Activated CD4-positive, alpha-beta memory T cell treated with anti-CD3 and anti-CD28 coated beads for 36 hours (primary cell): ENCODE results near the gene PEDS1. TPM values are rescaled to one million over a fixed set of nuclear protein-coding genes. Genes with fewer than 3 reads are reported as not detected.
A peak's percentile ranks its signal among the peaks of the same experiment; 100 is the strongest.
"Not testable (repeated sequence)": the region's sequence is repeated elsewhere in the genome, so short reads cannot be mapped to it uniquely, and the experiment has no call there.

Source experiments
- CTCF ChIA-PET: fragments of 350-600 bp; sonication (Branson Sonifier 250); formaldehyde crosslinking; loops from one replicate; lab custom pipeline; 2021; ENCODE audit warnings: antibody characterized with exemption, inconsistent platforms; lab: Charles Lee
- POLR2A ChIA-PET: fragments of 350-600 bp; sonication (Branson Sonifier 250); formaldehyde crosslinking; loops from one replicate; lab custom pipeline; 2021; ENCODE audit warnings: antibody characterized with exemption; lab: Charles Lee
- DNase-seq: peaks from one replicate; pipeline ENCODE4 v3.0.0-alpha.2; 2020
- H3K27ac Mint-ChIP-seq: one replicate; pipeline ENCODE4 v1.8.0; 2021; ENCODE audit warnings: mixed read lengths
- H3K27me3 Mint-ChIP-seq: one replicate; pipeline ENCODE4 v1.8.0; 2021; ENCODE audit warnings: mixed read lengths
- H3K36me3 Mint-ChIP-seq: one replicate; pipeline ENCODE4 v1.8.0; 2021; ENCODE audit warnings: mixed read lengths
- H3K4me1 Mint-ChIP-seq: one replicate; pipeline ENCODE4 v1.8.0; 2021; ENCODE audit warnings: low read depth, mixed read lengths
- H3K4me3 Mint-ChIP-seq: one replicate; pipeline ENCODE4 v1.8.0; 2021; ENCODE audit warnings: mild to moderate bottlenecking, mixed read lengths
- H3K9me3 Mint-ChIP-seq: one replicate; pipeline ENCODE4 v1.8.0; 2021; ENCODE audit warnings: mixed read lengths
- intact Hi-C: fragments of 100-400 bp; cut with micrococcal nuclease; formaldehyde crosslinking; loops from one replicate; pipeline ENCODE4 v1.15.1; 2023
- total RNA-seq, 2 experiments: library from RNA; stranded (reverse); gene quantifications; one replicate each; pipeline ENCODE4 v1.2.3, GENCODE V29; 2021

The PEDS1 gene
- total RNA-seq, 2 experiments from 2014 or later = 15.0 to 16.9 TPM

- ChIA-PET CTCF (interaction anchor here (0.8 to 5.7 kb wide), 5 partner anchors 12 to 399 kb away, joined by 3 to 153 read pairs (median 8); no protein-coding TSS in a partner anchor), POLR2A (no interaction called here)
- no peak for DNase-seq
- no peaks in the 10 kb centered on the region for H3K9me3 Mint-ChIP-seq
- intact Hi-C loops = no loop called here
- H3K4me3 Mint-ChIP-seq = no peak overlapping the region
- no peak overlapping the region for H3K27ac Mint-ChIP-seq
- peaks cover 13% of the 10 kb centered on the region for H3K27me3 Mint-ChIP-seq
- peaks cover 17% of the 10 kb centered on the region for H3K4me1 Mint-ChIP-seq
- peaks cover 17% of the 10 kb centered on the region for H3K36me3 Mint-ChIP-seq
Observed at GRCh38 chr20:50188879-50189680, 35.6 kb upstream of the PEDS1 start.

- POLR2A ChIA-PET = no interaction called here
- no peak for DNase-seq
- CTCF ChIA-PET = interaction anchor here (0.7 to 5.7 kb wide), 11 partner anchors 11 to 400 kb away, joined by 3 to 153 read pairs (median 4); no protein-coding TSS in a partner anchor
- intact Hi-C loops = no loop called here
- Mint-ChIP-seq H3K27me3 (peaks cover 13% of the 10 kb centered on the region), H3K9me3 (no peaks in the 10 kb centered on the region), H3K36me3 (peaks cover 12% of the 10 kb centered on the region), H3K27ac (no peak overlapping the region), H3K4me3 (no peak overlapping the region), H3K4me1 (peaks cover 9% of the 10 kb centered on the region)
Observed at GRCh38 chr20:50188287-50188688, 34.8 kb upstream of the PEDS1 start.

- intact Hi-C loops = no loop called here
- no peaks in the 10 kb centered on the region for H3K9me3 Mint-ChIP-seq
- H3K4me1 Mint-ChIP-seq = peaks cover 4% of the 10 kb centered on the region
- no peak for DNase-seq
- H3K36me3 Mint-ChIP-seq = peaks cover 5% of the 10 kb centered on the region
- H3K27me3 Mint-ChIP-seq = peaks cover 16% of the 10 kb centered on the region
- CTCF ChIA-PET = interaction anchor here (0.7 to 5.7 kb wide), 11 partner anchors 18 to 401 kb away, joined by 3 to 153 read pairs (median 4); no protein-coding TSS in a partner anchor
- no peak overlapping the region for H3K4me3 Mint-ChIP-seq
- no peak overlapping the region for H3K27ac Mint-ChIP-seq
- POLR2A ChIA-PET = no interaction called here
Observed at GRCh38 chr20:50187403-50188051, 34.0 kb upstream of the PEDS1 start.

GRCh38 chr20:50186987-50187402 lies 33.5 kb upstream of the PEDS1 start:
- ChIA-PET POLR2A (no interaction called here), CTCF (interaction anchor here (0.7 to 5.7 kb wide), 9 partner anchors 78 to 401 kb away, joined by 3 to 153 read pairs (median 4); no protein-coding TSS in a partner anchor)
- Mint-ChIP-seq H3K4me1 (peaks cover 4% of the 10 kb centered on the region), H3K4me3 (no peak overlapping the region), H3K27ac (no peak overlapping the region), H3K9me3 (no peaks in the 10 kb centered on the region), H3K27me3 (peaks cover 16% of the 10 kb centered on the region), H3K36me3 (no peaks in the 10 kb centered on the region)
- intact Hi-C loops = loop anchor here (1.0 kb wide), 2 partner anchors 273 to 277 kb away; no protein-coding TSS in a partner anchor
- no peak for DNase-seq

- Mint-ChIP-seq H3K4me3 (no peak overlapping the region), H3K27me3 (peaks cover 16% of the 10 kb centered on the region), H3K9me3 (no peaks in the 10 kb centered on the region), H3K36me3 (no peaks in the 10 kb centered on the region), H3K27ac (no peak overlapping the region), H3K4me1 (peaks cover 4% of the 10 kb centered on the region)
- DNase-seq = peak; percentile 92
- intact Hi-C loops = loop anchor here (1.0 kb wide), 2 partner anchors 274 to 278 kb away; no protein-coding TSS in a partner anchor
- POLR2A ChIA-PET = interaction anchor here (0.7 kb wide), 1 partner anchor 10 kb away, joined by 3 read pairs; no protein-coding TSS in a partner anchor
- CTCF ChIA-PET = interaction anchor here (0.6 to 8.4 kb wide), 21 partner anchors 9 to 563 kb away, joined by 3 to 153 read pairs (median 4); no protein-coding TSS in a partner anchor
Observed at GRCh38 chr20:50186151-50186885, 32.8 kb upstream of the PEDS1 start.

GRCh38 chr20:50185426-50185825 lies 31.9 kb upstream of the PEDS1 start:
- no peaks in the 10 kb centered on the region for H3K36me3 Mint-ChIP-seq
- intact Hi-C loops = no loop called here
- CTCF ChIA-PET = interaction anchor here (0.6 to 8.4 kb wide), 18 partner anchors 8 to 564 kb away, joined by 3 to 84 read pairs (median 4); no protein-coding TSS in a partner anchor
- H3K27ac Mint-ChIP-seq = no peak overlapping the region
- peaks cover 4% of the 10 kb centered on the region for H3K4me1 Mint-ChIP-seq
- POLR2A ChIA-PET = interaction anchor here (0.7 kb wide), 1 partner anchor 9 kb away, joined by 3 read pairs; no protein-coding TSS in a partner anchor
- no peak for DNase-seq
- no peak overlapping the region for H3K4me3 Mint-ChIP-seq
- H3K27me3 Mint-ChIP-seq = peaks cover 16% of the 10 kb centered on the region
- H3K9me3 Mint-ChIP-seq = no peaks in the 10 kb centered on the region

GRCh38 chr20:50182346-50182745 lies 28.8 kb upstream of the PEDS1 start:
- intact Hi-C loops = no loop called here
- POLR2A ChIA-PET = no interaction called here
- no peak overlapping the region for H3K4me3 Mint-ChIP-seq

GRCh38 chr20:50181344-50181743 lies 27.8 kb upstream of the PEDS1 start:
- CTCF ChIA-PET = interaction anchor here (1.0 to 8.4 kb wide), 6 partner anchors 12 to 393 kb away, joined by 3 to 84 read pairs (median 24); no protein-coding TSS in a partner anchor
- intact Hi-C loops = no loop called here
- H3K9me3 Mint-ChIP-seq = no peaks in the 10 kb centered on the region
- H3K4me3 Mint-ChIP-seq = no peak overlapping the region
- peaks cover 3% of the 10 kb centered on the region for H3K4me1 Mint-ChIP-seq
- no peaks in the 10 kb centered on the region for H3K36me3 Mint-ChIP-seq
- DNase-seq = no peak
- no peak overlapping the region for H3K27ac Mint-ChIP-seq
- H3K27me3 Mint-ChIP-seq = peaks cover 16% of the 10 kb centered on the region
- POLR2A ChIA-PET = no interaction called here

More at GRCh38 chr20:50182346-50182745, 28.8 kb upstream of the PEDS1 start:
- no peak for DNase-seq
- peaks cover 4% of the 10 kb centered on the region for H3K4me1 Mint-ChIP-seq
- CTCF ChIA-PET = interaction anchor here (0.8 to 8.4 kb wide), 5 partner anchors 13 to 282 kb away, joined by 3 to 84 read pairs (median 4); no protein-coding TSS in a partner anchor
- peaks cover 16% of the 10 kb centered on the region for H3K27me3 Mint-ChIP-seq
- H3K27ac Mint-ChIP-seq = no peak overlapping the region
- no peaks in the 10 kb centered on the region for H3K36me3 Mint-ChIP-seq
- no peaks in the 10 kb centered on the region for H3K9me3 Mint-ChIP-seq

- H3K4me3 Mint-ChIP-seq, H3K27me3 Mint-ChIP-seq, H3K4me1 Mint-ChIP-seq, POLR2A ChIA-PET, H3K9me3 Mint-ChIP-seq, H3K36me3 Mint-ChIP-seq, DNase-seq, H3K27ac Mint-ChIP-seq: not testable (repeated sequence)
- CTCF ChIA-PET = interaction anchor here (0.6 to 8.4 kb wide), 24 partner anchors 10 to 556 kb away, joined by 3 to 84 read pairs (median 4); partner anchors contain the start of genes PEDS1 and SNAI1
- intact Hi-C loops = loop anchor here (2.0 kb wide), 1 partner anchor 58 kb away; no protein-coding TSS in a partner anchor
Observed at GRCh38 chr20:50178672-50179071, 25.1 kb upstream of the PEDS1 start.

GRCh38 chr20:50175938-50176933 lies 22.7 kb upstream of the PEDS1 start:
- Mint-ChIP-seq H3K27me3 (peaks cover 8% of the 10 kb centered on the region), H3K36me3 (no peaks in the 10 kb centered on the region), H3K27ac (no peak overlapping the region), H3K9me3 (no peaks in the 10 kb centered on the region), H3K4me3 (no peak overlapping the region), H3K4me1 (no peaks in the 10 kb centered on the region)
- CTCF ChIA-PET = interaction anchor here (0.8 to 5.6 kb wide), 11 partner anchors 7 to 288 kb away, joined by 3 to 43 read pairs (median 8); partner anchors contain the start of gene PEDS1
- intact Hi-C loops = no loop called here
- POLR2A ChIA-PET = interaction anchor here (0.5 kb wide), 1 partner anchor 10 kb away, joined by 3 read pairs; no protein-coding TSS in a partner anchor
- DNase-seq = no peak
